Measurements from ENCODE around the gene PARP4.
"Not testable (repeated sequence)": the region's sequence is repeated elsewhere in the genome, so short reads cannot be mapped to it uniquely, and the experiment has no call there.

Gene PARP4

DNA sequence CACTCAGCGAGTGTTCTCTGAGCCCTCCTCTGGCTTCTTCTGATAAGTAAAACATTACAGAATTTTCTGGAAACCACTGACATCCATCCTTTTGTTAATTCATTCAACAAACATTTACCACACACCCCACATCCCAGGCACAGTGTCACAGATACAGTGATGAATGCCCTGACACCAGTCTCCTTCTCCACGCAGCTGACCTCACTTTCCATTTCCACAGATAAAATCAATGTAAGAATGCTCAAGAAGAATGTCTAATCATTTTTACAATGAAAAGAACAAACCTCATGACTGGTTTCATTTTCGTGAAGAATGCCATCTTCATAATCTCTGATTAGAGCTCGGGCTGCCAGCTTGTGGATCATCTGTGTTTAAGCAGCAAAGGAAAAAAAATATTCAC, 69.2 kb downstream of the PARP4 start:
- DNase-seq: no peak

DNA sequence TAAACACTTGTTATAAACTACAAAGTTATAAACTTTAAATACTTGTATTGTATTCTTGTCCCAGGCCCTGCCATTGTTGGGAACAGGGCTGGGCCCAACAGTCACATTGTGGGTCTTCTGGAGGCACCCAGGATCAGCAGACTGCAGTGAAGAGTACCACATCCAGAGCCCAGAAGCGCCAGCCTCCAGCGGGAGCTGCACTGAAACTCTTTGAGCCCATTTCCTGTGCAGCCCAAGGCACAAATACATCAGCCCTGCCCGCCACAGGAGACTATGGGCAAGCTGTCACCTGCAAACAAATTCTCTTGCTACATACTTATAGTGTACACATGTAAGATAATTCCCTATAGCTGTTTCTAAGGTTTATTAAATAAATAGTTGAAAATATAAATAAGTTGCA, 86.5 kb downstream of the PARP4 start:
- DNase-seq: not testable (repeated sequence)

DNA sequence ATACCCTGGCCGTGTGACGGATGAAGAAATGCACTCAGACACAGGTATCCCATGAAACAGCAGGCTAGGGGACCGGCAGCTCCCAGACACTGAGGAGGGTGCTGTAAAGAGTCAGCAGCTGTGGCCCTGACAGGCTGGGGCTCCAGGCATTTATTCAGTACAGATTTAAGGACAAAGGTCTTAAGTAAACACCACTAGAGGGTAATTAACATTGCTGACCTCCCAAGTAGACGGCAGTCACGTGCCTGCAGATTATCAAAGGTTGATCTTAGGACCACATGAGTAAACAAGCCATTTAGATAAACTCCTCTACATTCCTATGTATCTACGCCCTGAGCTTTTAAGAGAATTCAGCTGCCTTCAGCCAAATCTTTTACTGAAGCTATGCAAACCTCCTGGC, 92.9 kb downstream of the PARP4 start:
- DNase-seq: not testable (repeated sequence)

DNA sequence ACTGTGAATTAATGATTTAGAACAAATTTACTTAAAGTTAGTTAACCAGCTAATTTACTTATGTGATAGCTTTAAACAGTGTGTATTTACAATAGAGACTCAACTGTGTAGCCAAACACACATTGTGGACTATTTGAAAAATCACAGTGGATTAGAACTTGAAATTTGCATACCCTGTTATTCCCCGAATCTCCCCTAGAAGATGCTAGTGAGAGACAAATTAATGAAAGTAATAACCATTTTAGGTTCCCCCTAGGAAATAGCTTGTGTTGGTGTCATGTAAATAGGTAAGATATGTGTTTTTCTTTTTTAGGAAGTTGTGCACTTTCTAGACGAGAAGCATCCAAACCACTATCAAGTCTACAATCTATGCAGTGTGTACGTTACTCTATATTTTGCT, 104.7 kb downstream of the PARP4 start:
- DNase-seq: no peak

DNA sequence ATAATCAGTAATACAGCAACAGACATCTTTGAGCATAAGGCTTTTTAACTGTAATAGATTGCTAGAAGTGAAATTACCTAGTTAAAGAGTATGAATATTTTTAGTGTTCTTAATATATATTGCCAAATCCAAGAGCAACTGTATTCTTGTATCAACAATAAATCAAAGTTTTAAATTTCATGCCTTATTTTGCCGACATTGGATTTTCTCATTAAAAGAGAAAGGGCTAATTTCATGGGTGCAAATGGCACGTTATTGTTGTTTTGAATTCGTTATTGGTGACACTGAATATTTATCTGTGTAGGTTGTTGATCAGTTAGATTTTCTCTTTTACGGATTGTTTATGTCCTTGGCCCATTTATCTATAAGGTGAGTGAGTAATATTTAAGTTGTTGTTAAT, 106.1 kb downstream of the PARP4 start:
- no peak for DNase-seq

DNA sequence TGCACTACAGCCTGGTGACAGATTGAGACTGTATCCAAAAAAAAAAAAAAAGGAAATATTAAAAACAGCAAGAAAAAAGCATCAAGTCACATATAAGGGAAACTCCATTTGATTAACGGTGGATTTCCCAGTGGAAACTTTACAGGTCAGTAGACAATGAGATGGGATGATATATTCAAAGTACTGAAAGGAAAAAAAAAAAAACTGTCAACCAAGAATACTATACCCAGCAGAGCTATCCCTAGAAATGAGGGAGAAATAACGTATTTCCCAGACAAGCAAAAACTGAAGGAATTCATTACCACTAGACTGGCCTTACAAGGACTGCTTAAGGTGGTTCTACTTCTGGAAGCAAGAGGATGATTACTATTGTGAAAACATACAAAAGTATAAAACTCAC, 115.8 kb downstream of the PARP4 start:
- no peak for DNase-seq

DNA sequence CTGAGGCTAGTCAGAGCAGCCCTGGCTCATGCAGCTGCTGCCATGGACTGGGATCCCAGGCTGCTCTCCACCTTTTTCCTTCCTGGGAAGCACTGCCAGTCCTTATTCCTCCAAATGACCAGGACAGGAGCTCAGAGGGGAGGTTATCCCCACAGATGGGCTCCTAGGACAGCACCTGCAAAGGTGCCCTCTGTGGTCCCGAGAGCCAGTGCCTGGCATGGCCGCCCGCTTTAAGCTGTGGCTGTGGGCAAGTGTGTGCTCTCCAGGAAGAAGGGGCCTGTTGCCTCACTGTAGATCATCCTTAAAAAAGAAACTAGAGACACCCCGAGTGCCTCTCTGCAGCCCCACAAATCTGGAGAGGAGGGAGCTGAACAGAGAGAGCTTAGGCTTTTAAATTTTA, 119.6 kb downstream of the PARP4 start:
- no peak for DNase-seq

DNA sequence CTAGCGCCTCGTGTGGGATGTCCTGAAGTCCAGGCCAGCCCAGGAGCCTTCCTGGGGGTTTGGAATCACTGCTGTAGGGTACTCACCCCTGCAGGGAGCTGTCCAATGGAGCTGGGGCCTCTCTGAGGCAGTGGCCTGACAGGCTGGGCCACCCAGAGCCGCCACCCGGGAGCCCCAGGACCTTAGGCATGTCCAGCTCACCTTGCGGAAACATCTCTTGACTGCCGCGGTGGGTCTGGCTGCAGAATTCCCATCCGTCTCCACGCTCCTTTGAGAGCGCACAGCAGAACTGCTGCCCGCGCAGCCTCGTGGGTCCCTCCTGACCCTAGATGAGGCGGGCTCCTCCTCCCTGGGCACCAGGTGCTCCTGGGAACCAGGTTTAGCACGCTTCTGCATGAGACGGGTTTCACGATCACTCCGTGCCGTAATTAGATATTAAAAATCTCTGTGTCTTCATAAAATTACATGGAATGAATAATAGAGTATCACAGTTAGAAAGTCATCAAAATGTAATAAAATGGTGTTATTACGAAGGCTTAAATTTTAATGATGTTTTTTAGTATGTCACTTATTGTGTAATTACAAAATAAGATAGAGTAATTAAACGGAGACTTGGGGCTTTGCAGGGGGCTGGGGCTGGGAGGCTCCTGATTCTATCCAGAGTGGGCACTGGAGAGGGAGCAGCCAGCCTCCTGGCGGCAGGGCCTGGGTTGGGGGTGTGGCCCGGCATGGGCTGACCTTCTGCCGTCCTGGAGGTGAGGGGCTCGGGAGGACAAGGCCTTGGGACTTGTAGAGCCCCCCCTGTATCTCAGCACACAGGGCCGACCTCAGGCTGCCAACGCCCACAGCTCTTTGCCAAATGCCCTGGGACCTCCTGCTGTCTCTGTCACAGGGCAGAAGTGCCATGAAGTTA, 120.6 kb downstream of the PARP4 start:
- DNase-seq: not testable (repeated sequence)

DNA sequence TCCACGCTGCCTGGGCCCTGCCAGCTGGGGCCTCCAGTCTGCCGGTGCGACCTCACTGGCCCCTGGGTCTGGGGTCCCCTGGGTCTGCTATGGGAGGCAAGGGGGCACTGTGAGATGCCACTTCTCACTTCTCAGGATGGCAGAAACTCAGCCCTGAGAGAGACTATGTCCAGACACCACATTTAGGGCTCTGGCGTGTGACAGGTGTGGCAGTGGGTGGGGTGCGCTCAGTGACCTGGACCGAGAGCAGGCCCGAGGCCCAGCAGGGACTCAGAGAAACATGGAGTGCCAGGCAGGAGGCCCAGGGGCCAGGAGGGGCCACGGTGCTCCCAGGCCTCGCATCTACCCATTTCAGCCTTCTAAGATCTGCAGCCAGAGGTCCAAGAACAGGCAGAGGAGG, 121.8 kb downstream of the PARP4 start:
- not testable (repeated sequence) for DNase-seq

DNA sequence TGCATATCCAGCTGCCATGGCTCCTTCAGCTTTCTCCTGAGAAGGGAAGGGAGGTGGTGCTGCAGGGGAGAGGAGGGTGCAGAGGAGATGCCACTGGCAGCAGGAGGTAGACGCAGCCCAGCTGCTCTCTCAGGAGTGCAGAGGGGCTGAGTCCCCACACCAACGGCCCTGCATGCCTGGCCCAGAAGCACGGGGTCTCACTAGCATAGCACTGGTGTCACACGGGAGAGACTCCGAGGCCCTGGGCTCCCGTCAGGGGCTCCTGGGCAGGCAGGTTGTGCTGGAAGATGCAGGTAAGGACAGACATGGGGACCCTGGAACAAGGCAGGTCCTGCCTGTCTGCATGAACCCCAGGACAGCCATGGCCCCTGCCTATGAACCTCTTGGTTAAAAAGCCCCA, 123.1 kb downstream of the PARP4 start:
- no peak for DNase-seq

DNA sequence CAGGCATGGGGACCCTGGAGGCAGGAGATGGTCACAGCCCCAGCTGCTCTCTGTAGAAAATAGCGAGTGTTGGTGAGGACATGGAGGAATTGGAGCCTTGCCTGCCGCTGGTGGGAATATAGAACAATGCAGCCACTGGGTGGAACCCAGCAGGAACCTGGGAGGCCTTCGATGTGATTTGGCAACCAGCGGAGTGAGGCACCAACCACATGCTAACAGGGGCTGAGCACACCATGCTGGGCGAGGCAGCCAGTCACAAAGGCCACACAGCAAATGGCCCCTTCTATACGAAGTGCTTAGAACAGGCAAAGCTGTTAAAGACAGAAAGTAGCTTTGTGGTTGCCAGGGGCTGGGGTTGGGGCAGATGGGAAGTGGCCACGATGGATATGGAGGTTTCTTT, 123.8 kb downstream of the PARP4 start:
- DNase-seq: not testable (repeated sequence)

DNA sequence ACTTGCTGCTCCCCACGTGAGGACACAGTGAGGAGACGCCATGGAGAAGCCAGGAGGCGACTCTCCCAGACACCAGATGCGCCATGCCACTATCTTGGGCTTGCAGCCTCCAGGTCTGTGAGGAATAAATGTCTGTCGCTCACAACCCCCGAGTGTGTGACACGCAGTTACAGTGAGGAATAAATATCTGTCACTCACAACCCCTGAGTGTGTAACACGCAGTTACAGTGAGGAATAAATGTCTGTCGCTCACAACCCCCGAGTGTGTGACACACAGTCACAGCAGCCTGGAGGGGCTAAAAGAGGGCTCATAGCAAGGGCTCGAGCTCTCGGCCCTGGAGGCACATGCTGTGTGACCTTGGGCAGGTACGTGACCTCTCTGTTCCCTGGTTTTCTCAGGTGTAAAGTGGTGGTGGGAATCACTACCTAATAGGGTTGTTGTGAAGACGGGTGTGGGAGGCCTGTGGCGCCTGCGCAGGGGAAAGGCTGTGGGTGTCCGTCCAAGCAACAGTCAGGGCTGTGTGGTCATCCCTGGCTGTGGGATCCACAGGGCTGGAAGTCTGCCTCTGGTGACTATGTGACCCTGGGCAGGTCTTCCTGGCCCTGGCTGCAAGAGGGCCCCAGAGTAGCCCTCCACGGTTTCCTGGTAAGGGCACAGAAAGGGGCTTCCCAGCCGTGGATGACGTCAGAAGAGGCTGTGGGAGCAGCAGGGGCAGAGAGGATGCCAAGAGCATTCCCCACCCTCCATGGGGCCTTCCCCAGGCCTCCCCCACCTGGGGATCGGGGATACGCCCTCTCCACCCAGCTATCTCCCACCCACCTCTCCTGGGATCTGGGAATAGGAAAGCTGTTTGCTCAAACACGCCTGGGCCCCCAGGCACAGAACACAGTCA, 125.5 kb downstream of the PARP4 start:
- DNase-seq: no peak

DNA sequence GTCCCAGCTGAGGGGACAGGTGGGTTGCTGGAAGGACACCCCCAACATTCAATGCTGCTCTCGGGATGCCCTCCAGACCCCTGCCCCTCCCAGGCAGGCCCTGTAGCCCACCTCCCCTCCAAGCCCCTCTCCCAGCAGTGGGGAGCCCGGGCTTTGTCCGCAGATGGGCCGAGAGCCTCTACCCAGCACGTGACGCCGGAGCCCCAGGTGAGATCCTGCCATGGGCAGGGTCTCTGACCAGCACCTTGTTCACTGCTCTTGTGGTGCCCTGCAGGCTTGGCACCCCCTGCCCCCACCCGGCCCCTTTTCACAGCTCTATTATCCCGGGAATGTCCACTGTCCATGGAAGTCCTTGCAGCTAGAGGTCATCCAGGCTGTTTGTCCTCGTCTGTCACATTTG, 126.7 kb downstream of the PARP4 start:
- DNase-seq: no peak

DNA sequence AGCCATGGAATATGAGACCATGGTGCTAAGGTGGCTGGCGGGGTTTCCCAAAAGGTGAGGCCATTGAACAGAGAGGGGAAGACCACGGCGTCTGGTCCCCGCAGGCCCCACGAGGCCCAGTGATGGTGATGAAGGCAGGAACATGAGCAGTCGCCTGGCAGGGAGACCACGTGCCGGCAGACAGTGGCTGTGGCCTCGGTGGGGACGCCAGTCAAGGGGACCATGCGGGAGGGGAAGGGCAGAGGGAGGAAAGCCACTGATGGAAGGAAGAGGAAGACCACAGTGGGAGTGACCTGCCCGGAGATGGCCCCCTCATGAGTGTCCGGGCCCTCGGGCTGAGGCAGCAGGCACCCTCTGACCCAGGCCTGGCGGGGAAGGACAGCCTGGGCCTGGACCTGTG, 127.6 kb downstream of the PARP4 start:
- DNase-seq: not testable (repeated sequence)

DNA sequence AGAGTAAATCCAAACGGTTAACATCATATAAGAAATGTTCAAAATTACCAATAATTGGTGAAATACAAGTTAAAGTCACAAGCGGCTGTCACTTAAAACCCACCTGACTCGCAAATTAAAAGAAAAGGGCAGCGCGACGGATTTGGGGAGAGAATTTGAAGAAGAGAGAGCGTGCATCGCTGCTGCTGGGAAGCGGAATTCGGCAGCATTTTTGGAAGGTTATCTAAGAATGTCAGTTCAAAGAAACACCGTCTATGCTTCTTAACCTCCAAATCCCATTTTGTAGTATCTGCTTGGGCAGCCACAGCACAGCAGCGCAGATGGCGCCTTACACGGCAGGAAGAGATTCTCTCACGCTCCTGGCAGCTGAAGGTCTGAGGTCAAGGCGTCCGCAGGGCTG, 128.5 kb downstream of the PARP4 start:
- not testable (repeated sequence) for DNase-seq

DNA sequence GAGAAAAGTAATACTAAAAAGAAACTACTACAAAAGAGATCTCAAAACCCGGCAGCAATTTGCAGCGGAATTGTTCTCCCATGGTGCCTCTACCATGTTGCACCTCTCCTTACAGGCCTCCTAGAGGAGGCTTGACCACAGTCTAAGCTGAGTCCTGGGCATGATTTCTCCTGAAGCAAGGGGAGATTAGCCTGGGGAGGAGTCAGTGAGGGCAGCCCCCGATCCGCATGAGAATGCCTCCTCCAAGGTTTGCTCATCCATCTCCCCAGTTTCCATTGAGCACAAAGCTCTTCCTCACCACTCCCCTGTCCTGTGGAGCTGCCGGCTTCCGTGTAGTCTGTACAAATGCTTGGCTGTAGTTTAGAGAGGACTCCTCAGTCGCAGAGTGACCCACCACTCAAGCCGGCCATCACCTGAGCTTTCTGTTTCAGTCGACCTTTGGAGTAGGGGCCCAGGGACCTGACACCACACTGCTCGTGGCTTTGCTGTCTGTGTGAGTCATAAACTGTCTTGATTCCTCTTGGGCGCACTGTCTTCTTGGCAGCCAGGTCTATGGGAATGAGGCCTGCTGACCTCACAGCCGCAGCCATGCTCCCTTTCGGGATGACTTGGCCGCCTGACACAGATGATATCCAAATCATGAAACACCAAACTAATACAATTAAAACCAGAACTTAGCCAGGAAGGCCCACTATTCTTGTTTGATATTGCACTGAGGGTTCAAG, 130.9 kb downstream of the PARP4 start:
- DNase-seq: no peak

DNA sequence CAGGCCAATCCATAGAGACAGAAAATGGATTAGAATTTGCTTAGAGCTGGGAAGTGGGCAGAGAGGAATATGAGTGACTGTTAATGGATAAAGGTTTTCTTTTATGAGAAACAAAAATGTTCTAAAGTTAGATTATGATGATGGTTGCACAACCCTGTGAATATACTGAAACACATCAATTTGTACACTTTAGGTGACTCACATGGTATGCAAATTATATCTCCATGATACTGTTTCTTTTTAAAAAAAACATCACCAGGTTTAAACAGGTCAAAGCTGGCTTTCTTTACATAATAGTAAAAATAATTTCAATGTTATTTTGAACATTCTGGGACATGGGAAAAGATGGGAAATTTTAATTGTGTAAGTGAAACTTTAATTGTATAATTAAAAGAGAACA, 131.7 kb downstream of the PARP4 start:
- not testable (repeated sequence) for DNase-seq

DNA sequence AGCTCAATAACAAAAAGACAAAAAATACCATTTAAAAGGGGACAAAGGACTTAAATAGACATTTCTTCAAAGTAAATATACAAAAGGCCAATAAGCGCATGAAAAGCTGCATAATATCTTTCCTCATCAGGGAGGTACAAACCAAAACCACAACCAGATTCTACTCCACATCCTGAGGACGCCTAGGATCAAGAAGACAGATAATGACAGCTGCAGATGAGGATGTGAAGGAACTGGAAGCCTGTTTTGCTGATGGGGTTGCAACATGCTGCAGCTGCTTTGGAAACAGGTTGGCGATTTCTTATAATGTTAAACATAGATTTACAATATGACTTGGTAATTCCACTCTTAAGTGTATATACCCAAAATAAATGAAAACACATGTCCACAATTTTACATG, 132.4 kb downstream of the PARP4 start:
- DNase-seq: not testable (repeated sequence)

DNA sequence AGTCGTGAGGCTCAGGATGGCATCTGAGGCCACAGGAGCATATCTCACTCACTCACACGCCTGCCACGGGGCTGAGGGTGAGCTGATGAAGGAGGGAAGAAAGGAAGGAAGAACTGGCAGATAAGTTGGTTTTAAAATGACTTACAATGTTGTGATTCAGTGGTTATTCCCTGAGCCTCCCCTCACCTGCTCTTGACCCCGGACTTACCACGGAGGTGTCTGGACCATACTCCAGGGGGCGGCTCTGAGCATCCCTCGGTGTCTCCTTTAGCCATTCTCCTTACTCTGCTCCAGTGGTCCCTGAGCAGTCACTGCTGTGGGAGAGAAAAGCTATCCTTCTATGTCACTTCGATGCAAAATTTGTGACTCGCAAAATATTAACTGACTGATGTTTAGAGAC, 141.3 kb downstream of the PARP4 start:
- DNase-seq: not testable (repeated sequence)
